SK-N-SH treated with all-trans-retinoic acid at 6 μM for 48 hours (cell line): ENCODE data around the gene TMX4.

Experiments
- BACH2 ChIP-seq: fragments of 250-450 bp; sonication (Bioruptor Pico); IDR thresholded peaks from 2 replicates; pipeline ENCODE4 v1.9.0; 2021; ENCODE audit warnings: mild to moderate bottlenecking, borderline replicate concordance
- ESRRG ChIP-seq: fragments of 250-450 bp; sonication (Bioruptor Pico); IDR thresholded peaks from 2 replicates; pipeline ENCODE4 v1.6.1; 2021; ENCODE audit warnings: mild to moderate bottlenecking
- GLIS3 ChIP-seq: fragments of 250-450 bp; sonication (Bioruptor Pico); IDR thresholded peaks from 2 replicates; pipeline ENCODE4 v1.5.0; 2020; ENCODE audit warnings: mild to moderate bottlenecking, moderate library complexity
- PATZ1 ChIP-seq: fragments of 250-450 bp; sonication (Bioruptor Pico); IDR thresholded peaks from 2 replicates; pipeline ENCODE4 v1.8.0; 2020; ENCODE audit warnings: mild to moderate bottlenecking, moderate library complexity, borderline replicate concordance
- RARB ChIP-seq: fragments of 250-450 bp; sonication (Bioruptor Pico); IDR thresholded peaks from 2 replicates; pipeline ENCODE4 v1.8.0; 2021; ENCODE audit warnings: mild to moderate bottlenecking, moderate library complexity
- ZFP30 ChIP-seq: fragments of 450-650 bp; formaldehyde crosslinking; IDR thresholded peaks from 2 replicates; pipeline ENCODE4 v1.5.0; 2022; ENCODE audit warnings: mild to moderate bottlenecking, moderate library complexity
- TF ChIP-seq, protein P1 (sequence below): fragments of 250-450 bp; sonication (Bioruptor Pico); IDR thresholded peaks from 2 replicates; pipeline ENCODE4 v1.5.1; 2020; ENCODE audit warnings: low read depth, mild to moderate bottlenecking, moderate library complexity

GRCh38 chr20:8033151-8033841 is 13.7 kb upstream of the TMX4 start:
- TF ChIP-seq BACH2 (CRISPR knock-in tag), result no peak
- TF ChIP-seq ZFP30 (CRISPR knock-in tag), result no peak
- no peak for TF ChIP-seq RARB
- TF ChIP-seq ESRRG (CRISPR knock-in tag), result no peak
- no peak for TF ChIP-seq GLIS3 (CRISPR knock-in tag)
- TF ChIP-seq, protein P1, sequence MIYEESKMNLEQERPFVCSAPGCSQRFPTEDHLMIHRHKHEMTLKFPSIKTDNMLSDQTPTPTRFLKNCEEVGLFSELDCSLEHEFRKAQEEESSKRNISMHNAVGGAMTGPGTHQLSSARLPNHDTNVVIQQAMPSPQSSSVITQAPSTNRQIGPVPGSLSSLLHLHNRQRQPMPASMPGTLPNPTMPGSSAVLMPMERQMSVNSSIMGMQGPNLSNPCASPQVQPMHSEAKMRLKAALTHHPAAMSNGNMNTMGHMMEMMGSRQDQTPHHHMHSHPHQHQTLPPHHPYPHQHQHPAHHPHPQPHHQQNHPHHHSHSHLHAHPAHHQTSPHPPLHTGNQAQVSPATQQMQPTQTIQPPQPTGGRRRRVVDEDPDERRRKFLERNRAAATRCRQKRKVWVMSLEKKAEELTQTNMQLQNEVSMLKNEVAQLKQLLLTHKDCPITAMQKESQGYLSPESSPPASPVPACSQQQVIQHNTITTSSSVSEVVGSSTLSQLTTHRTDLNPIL (CRISPR knock-in tag), result no peak
- no peak for TF ChIP-seq PATZ1
